GM12878 (cell line): Measurements from ENCODE around the gene UBA5. TPM values are rescaled to one million over a fixed set of nuclear protein-coding genes. Genes with fewer than 3 reads are reported as not detected.

Experiments
- EZH2 ChIP-seq: IDR thresholded peaks from 2 replicates; pipeline ENCODE4 v1.6.1; 2012; ENCODE audit warnings: low read depth, mild to moderate bottlenecking, control low read depth, inconsistent platforms, low read length, borderline replicate concordance; ENCODE audit not compliant: control insufficient read depth
- IKZF1 ChIP-seq: fragments of 450-650 bp; conservative IDR thresholded peaks from 2 replicates; pipeline ENCODE4 v1.6.1; 2017; ENCODE audit warnings: antibody characterized with exemption, mild to moderate bottlenecking
- NFYB ChIP-seq: IDR thresholded peaks from 2 replicates; pipeline ENCODE4 v1.6.1; 2011; ENCODE audit warnings: low read depth, mild to moderate bottlenecking, low read length, improper control_type of control experiment, moderate library complexity; ENCODE audit not compliant: insufficient read depth
- SIN3A ChIP-seq: IDR thresholded peaks from 2 replicates; pipeline ENCODE4 v1.6.1; 2012; ENCODE audit warnings: low read depth, low read length, improper control_type of control experiment
- ZNF217 ChIP-seq: fragments of 450-650 bp; IDR thresholded peaks from 2 replicates; pipeline ENCODE4 v1.6.1; 2017; ENCODE audit warnings: antibody characterized with exemption, mild to moderate bottlenecking
- polyA plus RNA-seq, 11 experiments: library from polyadenylated mRNA; depleted of rRNA in 4 of 11; unstranded in 6 of 11; stranded (reverse) in 5 of 11; fragments of >200 nt; fragmentation: Nextera tagmentation in 4 of 11; fragmentation: Illumina TruSeq in 1 of 11; extraction: Ambion mirVana in 4 of 11; extraction: Trizol in 1 of 11; gene quantifications; 1 replicate in 1 of 11; 2 replicates in 10 of 11; pipeline versions ENCODE4 v1.2.1 to v1.2.3, GENCODE V29; 2011 to 2016; ENCODE audit warnings: inconsistent platforms in 2 of 11, missing spikeins in 2 of 11, low read depth in 1 of 11
- total RNA-seq, 4 experiments: library from RNA; depleted of rRNA in 3 of 4; stranded (reverse); fragments of >200 nt in 3 of 4; fragmentation: Illumina TruSeq in 1 of 4; extraction: Trizol in 1 of 4; gene quantifications; 2 replicates each; pipeline versions ENCODE4 v1.2.1 to v1.2.3, GENCODE V29; 2013 to 2021
- TF ChIP-seq, protein P1 (sequence below): fragments of 450-650 bp; IDR thresholded peaks from 2 replicates; pipeline ENCODE4 v1.6.1; 2018; ENCODE audit warnings: mild to moderate bottlenecking, low read depth, moderate library complexity; ENCODE audit not compliant: partially characterized antibody
- TF ChIP-seq, protein P2 (sequence below): IDR thresholded peaks from 2 replicates; pipeline ENCODE4 v1.6.1; 2012; ENCODE audit warnings: low read depth, low read length, improper control_type of control experiment
- TF ChIP-seq, protein P3 (sequence below): fragments of 450-650 bp; IDR thresholded peaks from 2 replicates; pipeline ENCODE4 v1.6.1; 2017; ENCODE audit warnings: antibody characterized with exemption, mild to moderate bottlenecking, moderate library complexity
- TF ChIP-seq, protein P4 (sequence below): fragments of 450-650 bp; IDR thresholded peaks from 2 replicates; pipeline ENCODE4 v1.6.1; 2017; ENCODE audit warnings: mild to moderate bottlenecking, low read depth, inconsistent platforms; ENCODE audit not compliant: poor library complexity, severe bottlenecking
- TF ChIP-seq, protein P5 (sequence below): fragments of 150-350 bp; IDR thresholded peaks from 2 replicates; pipeline ENCODE4 v1.6.1; 2014; ENCODE audit warnings: mild to moderate bottlenecking, low read depth, low read length
- TF ChIP-seq, protein P6 (sequence below): fragments of 450-650 bp; IDR thresholded peaks from 2 replicates; pipeline ENCODE4 v1.6.1; 2016; ENCODE audit warnings: mild to moderate bottlenecking
- TF ChIP-seq, protein P7 (sequence below): fragments of 450-650 bp; conservative IDR thresholded peaks from 2 replicates; pipeline ENCODE4 v1.6.1; 2017; ENCODE audit warnings: mild to moderate bottlenecking, moderate library complexity

Gene UBA5
- total and polyA plus RNA-seq, 10 of the 15 experiments (the other 5 are each of a cell fraction or from before 2014, with no cell fraction given): 10.2 to 62.1 (median 43.8) TPM

DNA sequence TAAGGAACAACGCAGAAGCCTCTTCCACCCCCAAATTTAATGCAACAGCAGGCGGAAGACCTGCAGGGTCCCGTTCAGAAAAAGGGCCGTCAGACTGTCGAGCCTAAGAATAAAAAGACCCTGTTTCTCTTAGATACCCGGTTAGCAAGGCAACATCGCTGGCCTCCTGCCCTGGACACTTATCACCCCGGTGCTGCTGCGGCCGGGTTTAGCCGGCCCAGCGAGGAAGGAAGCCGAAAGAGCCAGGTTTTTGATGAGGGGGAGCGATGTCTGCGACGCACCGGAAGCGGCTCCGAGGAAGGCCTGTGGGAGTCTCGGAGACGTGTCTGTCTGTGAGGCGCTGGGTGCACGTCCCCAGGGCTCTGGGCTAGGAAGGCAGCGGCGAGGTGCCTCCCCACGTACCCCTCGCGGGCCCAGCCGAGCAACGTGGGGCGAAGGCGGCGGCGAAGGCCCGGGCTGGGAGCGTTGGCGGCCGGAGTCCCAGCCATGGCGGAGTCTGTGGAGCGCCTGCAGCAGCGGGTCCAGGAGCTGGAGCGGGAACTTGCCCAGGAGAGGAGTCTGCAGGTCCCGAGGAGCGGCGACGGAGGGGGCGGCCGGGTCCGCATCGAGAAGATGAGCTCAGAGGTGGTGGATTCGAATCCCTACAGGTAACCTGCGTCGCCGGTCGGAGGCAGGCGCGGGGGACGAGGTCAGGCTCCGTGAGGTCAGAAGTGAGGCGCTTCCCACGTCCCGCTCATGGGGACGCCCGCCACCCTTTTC is at the start of gene UBA5 (continued):
- TF ChIP-seq, protein P1, sequence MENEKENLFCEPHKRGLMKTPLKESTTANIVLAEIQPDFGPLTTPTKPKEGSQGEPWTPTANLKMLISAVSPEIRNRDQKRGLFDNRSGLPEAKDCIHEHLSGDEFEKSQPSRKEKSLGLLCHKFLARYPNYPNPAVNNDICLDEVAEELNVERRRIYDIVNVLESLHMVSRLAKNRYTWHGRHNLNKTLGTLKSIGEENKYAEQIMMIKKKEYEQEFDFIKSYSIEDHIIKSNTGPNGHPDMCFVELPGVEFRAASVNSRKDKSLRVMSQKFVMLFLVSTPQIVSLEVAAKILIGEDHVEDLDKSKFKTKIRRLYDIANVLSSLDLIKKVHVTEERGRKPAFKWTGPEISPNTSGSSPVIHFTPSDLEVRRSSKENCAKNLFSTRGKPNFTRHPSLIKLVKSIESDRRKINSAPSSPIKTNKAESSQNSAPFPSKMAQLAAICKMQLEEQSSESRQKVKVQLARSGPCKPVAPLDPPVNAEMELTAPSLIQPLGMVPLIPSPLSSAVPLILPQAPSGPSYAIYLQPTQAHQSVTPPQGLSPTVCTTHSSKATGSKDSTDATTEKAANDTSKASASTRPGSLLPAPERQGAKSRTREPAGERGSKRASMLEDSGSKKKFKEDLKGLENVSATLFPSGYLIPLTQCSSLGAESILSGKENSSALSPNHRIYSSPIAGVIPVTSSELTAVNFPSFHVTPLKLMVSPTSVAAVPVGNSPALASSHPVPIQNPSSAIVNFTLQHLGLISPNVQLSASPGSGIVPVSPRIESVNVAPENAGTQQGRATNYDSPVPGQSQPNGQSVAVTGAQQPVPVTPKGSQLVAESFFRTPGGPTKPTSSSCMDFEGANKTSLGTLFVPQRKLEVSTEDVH: peak; percentile 95
- TF ChIP-seq, protein P2, sequence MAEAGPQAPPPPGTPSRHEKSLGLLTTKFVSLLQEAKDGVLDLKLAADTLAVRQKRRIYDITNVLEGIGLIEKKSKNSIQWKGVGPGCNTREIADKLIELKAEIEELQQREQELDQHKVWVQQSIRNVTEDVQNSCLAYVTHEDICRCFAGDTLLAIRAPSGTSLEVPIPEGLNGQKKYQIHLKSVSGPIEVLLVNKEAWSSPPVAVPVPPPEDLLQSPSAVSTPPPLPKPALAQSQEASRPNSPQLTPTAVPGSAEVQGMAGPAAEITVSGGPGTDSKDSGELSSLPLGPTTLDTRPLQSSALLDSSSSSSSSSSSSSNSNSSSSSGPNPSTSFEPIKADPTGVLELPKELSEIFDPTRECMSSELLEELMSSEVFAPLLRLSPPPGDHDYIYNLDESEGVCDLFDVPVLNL: no peak
- TF ChIP-seq SIN3A (peak; percentile 82; the same call in 1 of the 2 replicates), EZH2 (no peak), ZNF217 (no peak), IKZF1 (peak; percentile 60), NFYB (no peak)
- TF ChIP-seq, protein P3, sequence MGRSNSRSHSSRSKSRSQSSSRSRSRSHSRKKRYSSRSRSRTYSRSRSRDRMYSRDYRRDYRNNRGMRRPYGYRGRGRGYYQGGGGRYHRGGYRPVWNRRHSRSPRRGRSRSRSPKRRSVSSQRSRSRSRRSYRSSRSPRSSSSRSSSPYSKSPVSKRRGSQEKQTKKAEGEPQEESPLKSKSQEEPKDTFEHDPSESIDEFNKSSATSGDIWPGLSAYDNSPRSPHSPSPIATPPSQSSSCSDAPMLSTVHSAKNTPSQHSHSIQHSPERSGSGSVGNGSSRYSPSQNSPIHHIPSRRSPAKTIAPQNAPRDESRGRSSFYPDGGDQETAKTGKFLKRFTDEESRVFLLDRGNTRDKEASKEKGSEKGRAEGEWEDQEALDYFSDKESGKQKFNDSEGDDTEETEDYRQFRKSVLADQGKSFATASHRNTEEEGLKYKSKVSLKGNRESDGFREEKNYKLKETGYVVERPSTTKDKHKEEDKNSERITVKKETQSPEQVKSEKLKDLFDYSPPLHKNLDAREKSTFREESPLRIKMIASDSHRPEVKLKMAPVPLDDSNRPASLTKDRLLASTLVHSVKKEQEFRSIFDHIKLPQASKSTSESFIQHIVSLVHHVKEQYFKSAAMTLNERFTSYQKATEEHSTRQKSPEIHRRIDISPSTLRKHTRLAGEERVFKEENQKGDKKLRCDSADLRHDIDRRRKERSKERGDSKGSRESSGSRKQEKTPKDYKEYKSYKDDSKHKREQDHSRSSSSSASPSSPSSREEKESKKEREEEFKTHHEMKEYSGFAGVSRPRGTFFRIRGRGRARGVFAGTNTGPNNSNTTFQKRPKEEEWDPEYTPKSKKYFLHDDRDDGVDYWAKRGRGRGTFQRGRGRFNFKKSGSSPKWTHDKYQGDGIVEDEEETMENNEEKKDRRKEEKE: no peak
- TF ChIP-seq, protein P4, sequence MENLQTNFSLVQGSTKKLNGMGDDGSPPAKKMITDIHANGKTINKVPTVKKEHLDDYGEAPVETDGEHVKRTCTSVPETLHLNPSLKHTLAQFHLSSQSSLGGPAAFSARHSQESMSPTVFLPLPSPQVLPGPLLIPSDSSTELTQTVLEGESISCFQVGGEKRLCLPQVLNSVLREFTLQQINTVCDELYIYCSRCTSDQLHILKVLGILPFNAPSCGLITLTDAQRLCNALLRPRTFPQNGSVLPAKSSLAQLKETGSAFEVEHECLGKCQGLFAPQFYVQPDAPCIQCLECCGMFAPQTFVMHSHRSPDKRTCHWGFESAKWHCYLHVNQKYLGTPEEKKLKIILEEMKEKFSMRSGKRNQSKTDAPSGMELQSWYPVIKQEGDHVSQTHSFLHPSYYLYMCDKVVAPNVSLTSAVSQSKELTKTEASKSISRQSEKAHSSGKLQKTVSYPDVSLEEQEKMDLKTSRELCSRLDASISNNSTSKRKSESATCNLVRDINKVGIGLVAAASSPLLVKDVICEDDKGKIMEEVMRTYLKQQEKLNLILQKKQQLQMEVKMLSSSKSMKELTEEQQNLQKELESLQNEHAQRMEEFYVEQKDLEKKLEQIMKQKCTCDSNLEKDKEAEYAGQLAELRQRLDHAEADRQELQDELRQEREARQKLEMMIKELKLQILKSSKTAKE: peak; percentile 35
- TF ChIP-seq, protein P5, sequence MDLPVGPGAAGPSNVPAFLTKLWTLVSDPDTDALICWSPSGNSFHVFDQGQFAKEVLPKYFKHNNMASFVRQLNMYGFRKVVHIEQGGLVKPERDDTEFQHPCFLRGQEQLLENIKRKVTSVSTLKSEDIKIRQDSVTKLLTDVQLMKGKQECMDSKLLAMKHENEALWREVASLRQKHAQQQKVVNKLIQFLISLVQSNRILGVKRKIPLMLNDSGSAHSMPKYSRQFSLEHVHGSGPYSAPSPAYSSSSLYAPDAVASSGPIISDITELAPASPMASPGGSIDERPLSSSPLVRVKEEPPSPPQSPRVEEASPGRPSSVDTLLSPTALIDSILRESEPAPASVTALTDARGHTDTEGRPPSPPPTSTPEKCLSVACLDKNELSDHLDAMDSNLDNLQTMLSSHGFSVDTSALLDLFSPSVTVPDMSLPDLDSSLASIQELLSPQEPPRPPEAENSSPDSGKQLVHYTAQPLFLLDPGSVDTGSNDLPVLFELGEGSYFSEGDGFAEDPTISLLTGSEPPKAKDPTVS: no peak
- TF ChIP-seq, protein P6, sequence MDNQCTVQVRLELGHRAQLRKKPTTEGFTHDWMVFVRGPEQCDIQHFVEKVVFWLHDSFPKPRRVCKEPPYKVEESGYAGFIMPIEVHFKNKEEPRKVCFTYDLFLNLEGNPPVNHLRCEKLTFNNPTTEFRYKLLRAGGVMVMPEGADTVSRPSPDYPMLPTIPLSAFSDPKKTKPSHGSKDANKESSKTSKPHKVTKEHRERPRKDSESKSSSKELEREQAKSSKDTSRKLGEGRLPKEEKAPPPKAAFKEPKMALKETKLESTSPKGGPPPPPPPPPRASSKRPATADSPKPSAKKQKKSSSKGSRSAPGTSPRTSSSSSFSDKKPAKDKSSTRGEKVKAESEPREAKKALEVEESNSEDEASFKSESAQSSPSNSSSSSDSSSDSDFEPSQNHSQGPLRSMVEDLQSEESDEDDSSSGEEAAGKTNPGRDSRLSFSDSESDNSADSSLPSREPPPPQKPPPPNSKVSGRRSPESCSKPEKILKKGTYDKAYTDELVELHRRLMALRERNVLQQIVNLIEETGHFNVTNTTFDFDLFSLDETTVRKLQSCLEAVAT: 0 out of 2 replicates have a peak, but pooled peaks have one; percentile 33
- TF ChIP-seq, protein P7, sequence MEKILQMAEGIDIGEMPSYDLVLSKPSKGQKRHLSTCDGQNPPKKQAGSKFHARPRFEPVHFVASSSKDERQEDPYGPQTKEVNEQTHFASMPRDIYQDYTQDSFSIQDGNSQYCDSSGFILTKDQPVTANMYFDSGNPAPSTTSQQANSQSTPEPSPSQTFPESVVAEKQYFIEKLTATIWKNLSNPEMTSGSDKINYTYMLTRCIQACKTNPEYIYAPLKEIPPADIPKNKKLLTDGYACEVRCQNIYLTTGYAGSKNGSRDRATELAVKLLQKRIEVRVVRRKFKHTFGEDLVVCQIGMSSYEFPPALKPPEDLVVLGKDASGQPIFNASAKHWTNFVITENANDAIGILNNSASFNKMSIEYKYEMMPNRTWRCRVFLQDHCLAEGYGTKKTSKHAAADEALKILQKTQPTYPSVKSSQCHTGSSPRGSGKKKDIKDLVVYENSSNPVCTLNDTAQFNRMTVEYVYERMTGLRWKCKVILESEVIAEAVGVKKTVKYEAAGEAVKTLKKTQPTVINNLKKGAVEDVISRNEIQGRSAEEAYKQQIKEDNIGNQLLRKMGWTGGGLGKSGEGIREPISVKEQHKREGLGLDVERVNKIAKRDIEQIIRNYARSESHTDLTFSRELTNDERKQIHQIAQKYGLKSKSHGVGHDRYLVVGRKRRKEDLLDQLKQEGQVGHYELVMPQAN: peak; percentile 51; the same call in 1 of the 2 replicates
